Measurements from ENCODE around the gene SHROOM3.
"Not testable (repeated sequence)": the region's sequence is repeated elsewhere in the genome, so short reads cannot be mapped to it uniquely, and the experiment has no call there.

SHROOM3 gene

GRCh38 chr4:76601791-76602190 lies 166.8 kb downstream of the SHROOM3 start:
- no peak for DNase-seq

DNA sequence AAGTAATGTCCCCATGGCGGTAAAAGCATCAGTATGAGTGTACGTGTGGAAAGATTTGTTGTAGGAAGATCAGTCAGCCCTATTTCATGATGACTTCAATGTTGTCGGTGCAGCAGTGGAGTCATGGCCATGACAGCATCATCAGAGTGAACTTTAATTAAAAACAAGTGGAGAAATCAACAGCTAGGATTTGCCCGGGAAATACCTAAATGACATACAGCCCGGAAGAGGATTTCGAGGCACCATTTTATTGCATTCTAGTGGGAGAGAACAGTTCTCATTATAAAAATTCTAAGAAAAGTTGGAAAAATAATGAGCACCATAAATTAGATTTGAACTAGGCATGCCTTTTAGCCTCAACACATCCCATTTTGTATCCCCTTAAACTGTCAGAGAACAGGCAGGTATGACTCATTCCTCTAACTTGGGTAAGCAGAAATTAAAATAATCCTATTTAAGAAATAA lies 170.1 kb downstream of the SHROOM3 start:
- no peak for DNase-seq

DNA sequence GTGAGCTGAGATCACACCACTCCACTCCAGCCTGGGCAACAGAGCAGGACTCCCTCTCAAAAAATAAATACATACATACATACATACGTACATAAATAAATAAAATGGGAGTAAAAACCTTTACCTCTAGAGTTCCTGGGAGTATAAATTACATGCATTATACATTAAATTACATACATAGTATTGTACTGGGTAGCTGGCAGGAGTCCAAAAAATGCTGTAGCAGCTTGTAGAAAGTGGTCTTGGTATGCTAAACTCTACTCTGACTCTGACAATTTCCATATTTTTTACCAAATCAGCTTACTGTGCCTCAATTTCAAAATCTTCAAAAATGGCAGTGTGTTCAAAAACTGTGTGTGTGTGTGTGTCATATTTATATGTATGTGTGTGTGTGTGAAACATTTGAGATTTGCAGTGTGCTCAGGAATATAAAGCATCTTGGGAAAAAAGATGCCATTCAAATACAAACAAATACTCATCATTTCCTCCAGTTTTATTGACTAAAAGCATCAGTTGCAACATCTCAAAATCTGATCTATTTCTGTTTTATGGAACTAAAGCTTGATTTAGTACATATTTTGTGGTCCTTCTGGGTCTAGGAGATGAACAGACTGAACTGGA lies 171.7 kb downstream of the SHROOM3 start:
- DNase-seq: no peak

DNA sequence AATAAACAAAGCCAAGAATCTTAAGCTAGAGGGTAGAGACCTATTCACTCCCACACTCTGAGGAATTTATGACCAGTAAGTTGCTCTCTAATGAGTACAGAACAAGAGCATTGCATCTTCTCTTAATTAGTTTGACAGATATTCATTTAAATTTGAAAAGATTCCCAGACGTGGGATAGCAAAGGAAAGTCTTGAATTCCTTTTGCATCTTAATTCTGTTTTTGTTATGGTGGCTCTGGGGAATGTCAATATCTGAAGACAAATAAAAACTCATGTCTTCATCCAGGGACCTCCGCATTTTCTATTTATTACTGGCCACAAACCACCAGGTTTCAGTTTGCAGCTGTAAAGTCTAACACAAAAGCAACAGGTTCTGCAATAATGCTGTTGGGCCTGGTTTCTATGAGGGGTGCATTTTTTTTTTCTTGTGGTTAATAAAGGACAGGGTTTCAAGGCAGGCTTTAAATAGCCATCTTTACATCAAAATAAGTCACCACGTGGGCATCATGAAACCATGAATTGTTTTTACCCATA lies 172.3 kb downstream of the SHROOM3 start:
- no peak for DNase-seq

- no peak for DNase-seq
Observed at GRCh38 chr4:76607846-76608245, 172.8 kb downstream of the SHROOM3 start.

GRCh38 chr4:76608549-76608948 lies 173.5 kb downstream of the SHROOM3 start:
- not testable (repeated sequence) for DNase-seq

DNA sequence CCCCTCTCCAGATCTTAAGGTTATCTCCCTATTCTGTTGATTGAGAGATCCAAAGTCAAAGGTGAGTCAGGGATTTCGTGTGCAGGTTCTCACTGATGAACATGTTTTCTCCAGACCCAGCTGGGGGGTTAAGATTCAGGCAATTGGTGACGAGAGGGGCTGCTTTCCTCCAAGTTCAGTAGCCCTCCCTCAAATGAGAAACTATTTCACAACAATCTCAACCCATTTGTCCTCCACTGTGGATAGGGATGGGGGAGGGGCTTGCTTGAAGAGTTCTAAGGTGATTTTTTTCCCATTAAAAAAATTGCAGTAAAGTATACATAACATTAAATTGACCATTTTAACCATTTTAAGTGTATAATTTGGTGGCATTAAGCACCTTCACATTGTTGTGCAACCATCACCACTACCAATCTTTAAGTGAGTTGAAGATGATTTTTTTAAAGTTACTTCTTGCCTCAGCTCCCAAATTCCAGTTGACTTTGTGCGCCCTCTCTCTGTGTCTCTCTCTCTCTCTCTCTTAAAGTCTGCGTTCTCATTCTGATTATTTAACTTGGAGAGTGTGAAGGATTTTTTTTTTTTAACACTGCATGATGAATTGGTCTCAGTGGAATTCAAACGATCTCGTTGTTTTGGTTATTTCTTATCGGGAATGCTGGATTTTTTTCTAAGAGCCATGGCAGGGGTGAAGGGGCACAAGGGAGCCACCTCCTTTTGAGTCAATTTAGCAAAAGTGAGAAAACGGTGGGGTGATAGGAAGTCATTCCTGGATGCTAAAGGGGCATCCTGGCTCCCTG lies 175.9 kb downstream of the SHROOM3 start:
- no peak for DNase-seq

DNA sequence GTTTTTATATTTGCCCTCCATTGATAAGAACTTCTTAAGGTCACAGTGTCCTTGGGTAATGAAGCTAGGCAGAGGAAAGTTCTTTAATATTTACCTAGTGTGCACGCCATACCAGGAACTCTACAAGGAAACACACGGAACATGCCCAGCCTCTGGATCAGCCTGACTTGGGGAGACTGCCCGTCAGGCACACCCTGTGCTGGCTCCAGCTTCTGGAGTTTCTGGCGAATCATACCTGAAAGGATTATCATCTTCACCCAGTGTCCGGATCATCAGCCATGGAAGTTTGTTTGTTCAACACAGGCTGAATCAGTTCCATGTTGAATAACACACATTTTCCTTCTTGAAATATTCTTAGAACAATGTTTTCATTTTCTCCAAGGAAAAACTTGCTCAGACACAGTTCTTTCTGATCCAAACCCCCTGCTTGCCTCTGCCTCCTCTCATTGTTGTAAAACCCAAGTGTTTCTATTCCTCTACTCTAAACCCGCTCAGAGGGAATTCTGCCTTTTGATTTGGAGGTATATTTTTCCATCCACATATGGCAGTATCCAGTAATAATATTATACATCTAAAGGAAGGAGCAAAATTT lies 176.7 kb downstream of the SHROOM3 start:
- DNase-seq: no peak

DNA sequence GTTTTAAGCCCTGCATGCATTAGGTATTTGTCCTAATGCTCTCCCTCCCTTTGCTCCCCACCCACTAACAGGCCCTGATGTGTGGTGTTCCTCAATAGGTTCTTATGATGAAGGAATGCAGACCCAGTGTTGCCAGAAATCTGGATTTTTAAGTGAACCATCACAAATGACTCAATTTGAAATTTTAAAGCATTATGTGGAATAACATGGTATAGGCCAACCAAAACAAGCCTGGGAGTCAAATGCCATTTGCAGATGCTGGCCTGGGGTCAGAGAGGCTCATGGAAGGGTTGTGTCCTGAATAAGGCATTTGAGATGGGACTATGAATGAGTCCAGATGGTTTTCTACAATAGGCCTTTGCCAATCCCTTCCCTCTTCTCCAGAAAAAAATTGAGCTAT lies 179.6 kb downstream of the SHROOM3 start:
- no peak for DNase-seq

GRCh38 chr4:76615999-76616398 lies 181.0 kb downstream of the SHROOM3 start:
- DNase-seq: no peak

DNA sequence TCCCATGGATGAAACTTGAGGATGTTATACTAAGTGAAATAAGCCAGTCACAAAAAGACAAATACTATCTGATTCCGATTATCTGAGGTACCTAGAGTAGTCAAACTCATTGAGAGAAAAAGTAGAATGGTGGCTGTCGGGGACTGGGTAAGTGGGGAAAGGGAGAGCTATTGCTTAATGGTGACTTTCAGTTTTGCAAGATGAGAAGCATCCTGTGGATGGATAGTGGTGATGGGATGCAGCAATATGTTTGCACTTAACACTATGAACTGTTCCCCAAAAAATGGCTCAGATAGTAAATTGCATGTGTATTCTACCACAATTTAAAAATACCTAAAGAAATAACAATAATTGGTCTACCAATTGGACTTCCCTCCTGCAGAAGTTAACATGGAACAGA lies 181.5 kb downstream of the SHROOM3 start:
- no peak for DNase-seq

DNA sequence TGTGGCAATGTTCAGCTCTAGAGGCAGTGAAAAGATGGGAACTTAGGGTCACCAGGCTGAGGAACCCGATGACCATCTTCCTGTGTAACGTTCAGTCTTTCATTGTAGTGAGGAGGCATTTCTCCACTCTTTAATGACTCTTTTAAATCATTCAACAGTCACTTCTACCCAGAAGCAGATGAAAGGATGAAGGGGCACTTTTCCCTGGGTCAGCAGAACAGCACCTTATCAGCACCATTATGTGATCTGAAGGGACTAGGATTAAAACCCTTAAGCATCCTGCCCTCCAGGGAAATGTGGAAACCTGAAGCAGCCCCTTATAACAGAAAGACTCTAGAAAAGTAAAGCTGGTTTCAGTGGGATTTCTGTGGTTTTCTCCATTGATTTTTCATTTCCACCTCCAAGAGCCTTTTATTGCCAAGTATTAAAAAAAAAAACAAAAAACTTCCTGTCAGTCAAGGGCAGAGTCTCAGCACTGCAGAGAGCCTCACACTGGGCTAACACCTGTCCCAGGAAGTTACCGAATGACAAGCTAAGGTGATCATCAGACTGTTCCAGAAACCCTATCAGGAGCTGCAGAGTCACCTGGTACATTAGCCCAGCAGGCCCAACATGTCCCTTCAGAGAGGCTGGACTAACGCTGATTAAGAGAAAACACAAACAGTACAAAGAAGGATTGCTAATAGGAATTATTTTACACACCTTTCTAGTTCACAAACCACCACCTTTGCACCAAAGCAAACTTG lies 185.9 kb downstream of the SHROOM3 start:
- no peak for DNase-seq

GRCh38 chr4:76622126-76622525 lies 187.1 kb downstream of the SHROOM3 start:
- DNase-seq: no peak

DNA sequence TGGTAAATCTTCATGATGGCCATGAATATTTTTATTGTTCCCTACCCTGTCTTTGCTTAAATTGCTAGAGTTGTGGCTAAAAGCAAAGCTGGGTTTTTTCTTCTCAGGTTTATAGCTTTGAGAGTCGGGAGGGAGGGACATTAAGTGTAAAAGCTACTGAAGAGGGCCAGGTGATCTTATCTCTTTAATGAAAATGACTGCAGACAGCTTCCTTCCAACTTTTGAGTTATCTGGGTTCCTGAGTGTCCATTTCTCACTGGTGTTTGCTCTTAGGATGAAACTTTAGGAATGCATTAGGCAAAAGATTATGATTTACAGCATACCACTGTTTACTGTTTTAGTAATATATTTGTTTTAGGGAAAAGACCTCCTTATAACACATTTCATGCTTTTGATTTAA lies 187.7 kb downstream of the SHROOM3 start:
- no peak for DNase-seq

DNA sequence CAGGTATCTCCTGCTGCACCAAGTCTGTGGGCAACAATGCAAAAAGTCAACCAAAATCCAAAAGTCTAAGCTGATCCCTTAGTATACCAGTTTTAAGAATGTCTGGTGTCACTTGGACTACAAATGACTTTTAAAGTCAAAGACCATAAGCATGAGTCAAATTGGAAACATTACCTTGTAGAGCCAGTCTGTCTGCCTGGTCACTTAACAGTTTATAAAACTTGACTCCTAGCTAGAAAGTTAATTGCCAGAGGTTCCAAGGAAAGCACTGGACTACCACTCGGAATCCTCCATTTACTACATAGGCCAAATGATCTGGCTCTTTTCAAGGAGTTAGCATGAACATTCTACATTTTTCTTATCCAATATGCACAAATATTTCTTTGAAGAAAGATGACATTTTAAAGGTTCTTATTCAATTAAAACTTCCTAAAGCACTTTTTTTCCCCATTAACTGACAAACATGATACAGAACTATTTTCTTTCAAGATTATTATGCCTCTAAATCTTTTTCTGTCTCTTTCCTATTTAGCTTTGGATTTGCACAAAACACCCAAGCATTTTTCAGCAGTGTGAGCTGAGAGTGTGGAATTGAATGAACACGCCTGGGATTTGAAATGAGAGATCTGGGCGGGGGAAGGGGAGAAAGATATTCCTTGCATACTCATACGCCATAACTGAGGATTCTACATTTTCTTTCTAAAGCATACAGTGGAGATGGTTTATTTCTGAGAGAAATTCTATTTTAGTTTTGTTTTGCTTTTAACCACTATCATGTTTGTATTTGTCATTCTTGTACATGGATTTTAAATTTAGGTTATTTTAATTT lies 188.4 kb downstream of the SHROOM3 start:
- no peak for DNase-seq

GRCh38 chr4:76624241-76624681 lies 189.2 kb downstream of the SHROOM3 start:
- DNase-seq: no peak

DNA sequence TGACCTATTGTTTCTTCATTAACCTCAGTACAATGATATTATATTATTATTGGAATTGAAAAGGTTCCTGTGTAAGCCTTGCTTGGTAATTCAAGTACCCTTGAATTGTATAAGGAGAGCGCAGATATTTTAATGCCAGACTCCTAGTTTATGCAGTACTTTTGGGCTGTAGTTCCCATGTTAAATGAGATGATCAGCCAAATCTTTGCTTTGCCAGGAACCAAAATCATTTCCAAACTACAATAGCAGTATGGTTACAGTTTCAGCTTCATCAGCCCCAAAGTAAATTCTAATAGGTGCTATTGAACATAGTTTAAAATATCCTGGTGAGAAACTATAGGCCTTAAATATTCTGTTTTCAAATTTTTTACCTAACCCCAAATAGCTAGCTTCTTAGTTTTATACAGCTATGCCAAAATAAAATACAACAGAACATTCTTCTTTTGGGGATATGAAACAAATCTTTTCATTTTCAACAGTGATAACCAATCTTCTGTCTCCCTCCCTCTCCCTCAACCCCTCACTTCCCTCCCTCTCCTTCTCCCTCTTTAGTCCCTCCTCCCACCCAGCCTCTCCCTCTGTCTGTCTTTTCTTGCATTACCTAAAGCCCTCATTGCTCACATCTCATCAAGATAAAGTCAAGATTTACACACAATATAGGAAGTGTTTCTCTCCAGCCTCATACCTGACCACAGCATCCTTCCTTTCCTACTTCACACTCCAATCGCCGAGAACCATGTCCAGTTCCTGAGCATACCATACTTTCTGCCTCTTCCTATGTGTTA lies 190.1 kb downstream of the SHROOM3 start:
- no peak for DNase-seq

- DNase-seq: no peak
Observed at GRCh38 chr4:76626686-76627465, 191.8 kb downstream of the SHROOM3 start.

DNA sequence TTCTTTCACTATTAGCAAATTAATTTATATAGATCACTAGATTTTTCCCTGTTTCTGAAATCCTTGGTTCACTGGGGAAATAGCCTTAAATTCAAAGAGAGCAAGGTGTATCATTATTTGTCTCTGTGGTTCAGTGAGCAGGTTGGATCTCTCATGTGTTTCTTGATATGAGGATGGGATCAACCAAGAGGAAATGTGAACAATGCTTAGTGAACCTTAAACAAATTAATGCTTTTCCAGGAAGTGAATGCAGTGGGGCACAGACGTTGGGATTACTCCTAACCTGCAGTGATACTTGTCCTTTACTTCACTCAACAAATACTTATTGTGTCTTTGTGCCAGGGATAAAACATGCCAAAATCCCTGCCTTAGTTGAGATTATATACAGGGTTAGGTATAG lies 193.2 kb downstream of the SHROOM3 start:
- no peak for DNase-seq

DNA sequence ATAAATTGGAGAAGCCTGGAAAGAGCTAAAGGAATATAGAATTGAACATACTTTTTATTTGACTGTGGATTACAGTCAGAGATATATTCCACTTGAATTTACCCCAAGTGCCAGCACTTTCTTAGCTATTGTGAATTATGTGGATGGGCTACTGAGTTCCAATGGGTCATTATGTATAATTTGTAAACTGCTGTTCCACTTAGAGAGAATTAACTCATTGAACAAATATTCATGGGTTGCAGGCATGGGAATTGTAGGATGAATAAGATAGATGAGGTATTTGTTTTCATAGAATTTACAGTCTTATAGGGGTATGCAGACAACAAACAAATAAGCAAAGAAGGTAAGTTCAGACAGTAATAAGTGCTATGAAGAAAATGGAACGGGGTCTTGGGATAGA lies 195.7 kb downstream of the SHROOM3 start:
- DNase-seq: no peak

- DNase-seq: no peak
Observed at GRCh38 chr4:76634220-76634619, 199.2 kb downstream of the SHROOM3 start.
